Breast epithelium (tissue), 4 donors: Measurements from ENCODE around the gene SOD2. TPM values are rescaled to one million over a fixed set of nuclear protein-coding genes. Genes with fewer than 3 reads are reported as not detected.

ENCODE experiments used
- DNase-seq, 2 donors: peaks; one replicate each; pipeline ENCODE4 v3.0.0-alpha.2; 2019; ENCODE audit warnings: low spot score in 2 of 2
- H3K27ac ChIP-seq, 2 donors: fragments of 200-600 bp; sonication (generic) in 1 of 2; one replicate each; pipeline ENCODE4 v1.5.1; 2016 to 2019; ENCODE audit warnings: mild to moderate bottlenecking in 1 of 2
- H3K27me3 ChIP-seq, 2 donors: fragments of 200-600 bp; sonication (generic) in 1 of 2; one replicate each; pipeline versions ENCODE4 v1.5.1 to v1.6.0; 2017 to 2019; ENCODE audit warnings: control low read depth in 1 of 2, mild to moderate bottlenecking in 1 of 2
- H3K36me3 ChIP-seq: fragments of 200-600 bp; one replicate; pipeline ENCODE4 v1.5.1; 2019
- H3K4me1 ChIP-seq, 2 donors: fragments of 200-600 bp; sonication (generic); one replicate each; pipeline ENCODE4 v1.5.1; 2016 to 2019; ENCODE audit warnings: control low read depth in 1 of 2
- H3K4me3 ChIP-seq, 3 donors: fragments of 200-600 bp; sonication (generic); 1 replicate in 2 of 3; 2 replicates in 1 of 3; pipeline ENCODE4 v1.5.1; 2016 to 2019; ENCODE audit warnings: mild to moderate bottlenecking in 3 of 3, moderate library complexity in 2 of 3
- H3K9me3 ChIP-seq, 2 donors: fragments of 200-600 bp; sonication (generic) in 1 of 2; one replicate each; pipeline ENCODE4 v1.5.1; 2016 to 2019; ENCODE audit warnings: control low read depth in 1 of 2
- CTCF ChIP-seq, 3 donors: fragments of 450-650 bp; IDR thresholded peaks; one replicate each; pipeline ENCODE4 v1.5.1; 2016 to 2017; ENCODE audit warnings: antibody characterized with exemption in 3 of 3, mild to moderate bottlenecking in 3 of 3, moderate library complexity in 3 of 3
- POLR2A ChIP-seq: fragments of 450-650 bp; IDR thresholded peaks from one replicate; pipeline ENCODE4 v1.6.1; 2016; ENCODE audit warnings: antibody characterized with exemption, mild to moderate bottlenecking, moderate library complexity
- POLR2AphosphoS5 ChIP-seq, 3 donors: sonication (generic); formaldehyde crosslinking; IDR thresholded peaks; one replicate each; pipeline ENCODE4 v1.6.1; 2017; ENCODE audit warnings: antibody characterized with exemption in 3 of 3
- intact Hi-C: fragments of 100-400 bp; cut with DNase I; formaldehyde crosslinking; loops from one replicate; pipeline ENCODE4 v1.15.1; 2023; ENCODE audit warnings: low total_unique reads
- total RNA-seq, 3 donors: library from RNA; depleted of rRNA; stranded (reverse); fragments of >200 nt; gene quantifications; one replicate each; pipeline ENCODE4 v1.1.0, GENCODE V29; 2016

SOD2 gene
- total RNA-seq, 3 donors from 2014 or later, result 999 to 1,273 (median 1,163) TPM

- Histone ChIP-seq H3K9me3 (no peaks in the 10 kb centered on the region), H3K27ac (peak overlapping the region; percentile 85 to 94), H3K4me3 (no peak overlapping the region), H3K36me3 (no peaks in the 10 kb centered on the region), H3K4me1 (no peaks in the 10 kb centered on the region), H3K27me3 (no peaks in the 10 kb centered on the region)
- no peak for DNase-seq
- TF ChIP-seq CTCF (IDR thresholded peaks at IDR 0.05) (peak in 1 of 3 donors; percentile 8), POLR2A (no peak), POLR2AphosphoS5 (IDR thresholded peaks at IDR 0.05) (peak; percentile 37 to 50 (median 43))
- intact Hi-C loops, result no loop called here
These were observed 8.5 kb upstream of the SOD2 start for GRCh38 chr6:159701413-159701999.

- H3K4me3 ChIP-seq, result peak overlapping the region in 1 of 3 donors; percentile 36
- intact Hi-C loops, result no loop called here
- DNase-seq, result no peak
- no peaks in the 10 kb centered on the region for H3K9me3 ChIP-seq
- H3K36me3 ChIP-seq, result no peaks in the 10 kb centered on the region
- no peaks in the 10 kb centered on the region for H3K4me1 ChIP-seq
- no peaks in the 10 kb centered on the region for H3K27me3 ChIP-seq
- TF ChIP-seq CTCF (IDR thresholded peaks at IDR 0.05) (no peak), POLR2AphosphoS5 (IDR thresholded peaks at IDR 0.05) (no peak), POLR2A (no peak)
- peak overlapping the region; percentile 85 to 94 for H3K27ac ChIP-seq
These were observed 7.9 kb upstream of the SOD2 start for GRCh38 chr6:159700970-159701369.

- no peak for DNase-seq
These were observed 2.9 kb upstream of the SOD2 start for GRCh38 chr6:159695984-159696383.

GRCh38 chr6:159693894-159694545 lies 979 bp upstream of the SOD2 start:
- H3K4me3 ChIP-seq, result peak overlapping the region; percentile 94 to 95 (median 95)
- H3K9me3 ChIP-seq, result no peaks in the 10 kb centered on the region
- H3K27ac ChIP-seq, result peak overlapping the region; percentile 93 to 97
- no peak for DNase-seq
- H3K4me1 ChIP-seq, result peaks cover 0 to 11% of the 10 kb centered on the region in 2 donors
- intact Hi-C loops, result loop anchor here (2.0 to 5.0 kb wide), 2 partner anchors 33 to 93 kb away; partner anchors contain the start of genes TCP1 and WTAP
- TF ChIP-seq CTCF (IDR thresholded peaks at IDR 0.05) (no peak), POLR2AphosphoS5 (IDR thresholded peaks at IDR 0.05) (peak in 2 of 3 donors; percentile 56 to 78), POLR2A (no peak)
- no peaks in the 10 kb centered on the region for H3K36me3 ChIP-seq
- no peaks in the 10 kb centered on the region for H3K27me3 ChIP-seq

More at GRCh38 chr6:159695984-159696383, 2.9 kb upstream of the SOD2 start:
- no peak for TF ChIP-seq POLR2AphosphoS5 (IDR thresholded peaks at IDR 0.05)
- intact Hi-C loops, result no loop called here
- no peaks in the 10 kb centered on the region for H3K9me3 ChIP-seq
- H3K27ac ChIP-seq, result no peak overlapping the region
- H3K4me3 ChIP-seq, result no peak overlapping the region
- no peaks in the 10 kb centered on the region for H3K36me3 ChIP-seq
- H3K27me3 ChIP-seq, result no peaks in the 10 kb centered on the region
- H3K4me1 ChIP-seq, result peaks cover 0 to 5% of the 10 kb centered on the region in 2 donors

GRCh38 chr6:159692303-159693127 lies 526 bp downstream of the SOD2 start:
- Histone ChIP-seq H3K4me3 (peak overlapping the region; percentile 94 to 95 (median 95)), H3K27me3 (no peaks in the 10 kb centered on the region), H3K4me1 (peaks cover 0 to 11% of the 10 kb centered on the region in 2 donors), H3K36me3 (no peaks in the 10 kb centered on the region), H3K27ac (peak overlapping the region; percentile 93 to 97), H3K9me3 (no peaks in the 10 kb centered on the region)
- intact Hi-C loops, result loop anchor here (2.0 to 5.0 kb wide), 2 partner anchors 34 to 95 kb away; partner anchors contain the start of genes TCP1 and WTAP
- peak in 1 of 2 donors; percentile 42 for DNase-seq
- no peak for TF ChIP-seq POLR2A
- TF ChIP-seq CTCF (IDR thresholded peaks at IDR 0.05), result no peak
- TF ChIP-seq POLR2AphosphoS5 (IDR thresholded peaks at IDR 0.05), result peak in 2 of 3 donors; percentile 3 to 13
